ENCODE data around the gene ZNF652. TPM values are rescaled to one million over a fixed set of nuclear protein-coding genes. Genes with fewer than 3 reads are reported as not detected.
A peak's percentile ranks its signal among the peaks of the same experiment; 100 is the strongest.
"Not testable (repeated sequence)": the region's sequence is repeated elsewhere in the genome, so short reads cannot be mapped to it uniquely, and the experiment has no call there.

ZNF652 gene
- total RNA-seq, 2 experiments from 2014 or later = 43.6 to 47.7 TPM

DNA sequence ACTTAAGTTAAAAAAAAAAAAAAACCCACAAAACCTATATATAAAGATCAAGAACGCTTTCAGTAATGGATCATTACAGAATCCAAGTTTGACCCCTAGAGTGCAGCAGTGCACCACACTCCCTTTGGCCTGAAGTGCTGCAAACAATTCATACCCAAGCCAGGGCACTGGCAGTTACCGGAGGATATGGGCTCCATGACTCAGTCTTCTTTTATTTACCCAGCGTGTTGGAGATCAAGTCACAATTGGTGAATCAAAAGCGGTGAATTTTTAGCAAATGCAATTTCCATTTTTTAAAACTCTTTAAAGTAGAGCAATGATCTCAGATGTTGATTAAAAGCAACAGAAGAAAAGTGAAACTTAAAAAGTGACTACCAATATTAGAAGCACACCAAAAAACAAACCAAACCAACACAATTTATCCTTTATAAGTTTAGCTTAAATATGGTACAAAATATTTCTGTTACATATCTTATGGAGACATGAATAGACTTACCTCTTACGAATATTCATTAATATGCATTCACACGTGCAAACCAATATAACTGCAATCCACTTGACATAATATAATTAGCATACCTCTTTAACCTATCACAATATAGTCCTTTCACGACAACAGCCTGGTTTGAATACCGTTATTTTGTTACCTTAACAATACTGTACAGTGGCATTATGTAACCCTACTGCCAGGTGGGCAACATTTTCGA lies 46.3 kb downstream of the ZNF652 start:
- DNase-seq = peak; percentile 59
- peaks cover 27% of the 10 kb centered on the region for H3K4me1 Mint-ChIP-seq
- ATAC-seq (ENCODE audit: low read depth) = peak; percentile 99
- peak overlapping the region; percentile 47 for H3K4me3 Mint-ChIP-seq
- H3K9me3 Mint-ChIP-seq = no peaks in the 10 kb centered on the region
- H3K27me3 Mint-ChIP-seq = no peaks in the 10 kb centered on the region
- H3K36me3 Mint-ChIP-seq = peaks cover 11% of the 10 kb centered on the region
- H3K27ac Mint-ChIP-seq = peak overlapping the region; percentile 79
- POLR2A ChIA-PET = interaction anchor here (0.6 to 2.8 kb wide), 4 partner anchors 26 to 53 kb away, joined by 3 to 11 read pairs (median 6); partner anchors contain the start of gene ZNF652

DNA sequence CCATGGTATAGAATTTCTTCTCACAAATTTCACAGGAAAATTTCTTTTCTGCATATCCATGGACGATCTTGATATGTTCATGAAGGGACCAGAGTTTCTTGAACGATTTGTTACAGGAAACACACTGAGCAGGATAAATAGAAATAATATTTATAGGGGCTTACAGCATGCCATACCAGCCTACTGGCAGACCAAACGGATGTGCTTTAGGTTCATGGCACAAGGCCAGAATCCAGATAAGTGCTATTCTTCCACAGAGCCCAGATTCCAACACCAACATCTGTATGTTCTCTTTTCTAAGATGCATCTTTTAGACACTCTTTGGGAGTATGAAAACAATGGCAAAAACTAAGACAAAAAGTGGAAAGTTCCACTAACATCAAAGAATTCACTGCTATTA lies 49.3 kb downstream of the ZNF652 start:
- Mint-ChIP-seq H3K4me3 (no peak overlapping the region), H3K27ac (no peak overlapping the region), H3K4me1 (peaks cover 22% of the 10 kb centered on the region), H3K36me3 (peaks cover 8% of the 10 kb centered on the region), H3K9me3 (no peaks in the 10 kb centered on the region), H3K27me3 (no peaks in the 10 kb centered on the region)
- ATAC-seq (ENCODE audit: low read depth) = no peak
- DNase-seq = no peak
- POLR2A ChIA-PET = no interaction called here

GRCh38 chr17:49299996-49300395 lies 62.1 kb downstream of the ZNF652 start:
- Mint-ChIP-seq H3K4me1 (no peaks in the 10 kb centered on the region), H3K27me3 (no peaks in the 10 kb centered on the region), H3K27ac (no peak overlapping the region), H3K4me3 (no peak overlapping the region), H3K36me3 (peaks cover 18% of the 10 kb centered on the region), H3K9me3 (no peaks in the 10 kb centered on the region)
- DNase-seq = no peak
- no peak for ATAC-seq (ENCODE audit: low read depth)
- POLR2A ChIA-PET = interaction anchor here (0.6 kb wide), 1 partner anchor 962 kb away, joined by 6 read pairs; no protein-coding TSS in a partner anchor

GRCh38 chr17:49298371-49298976 lies 63.6 kb downstream of the ZNF652 start:
- H3K9me3 Mint-ChIP-seq = no peaks in the 10 kb centered on the region
- POLR2A ChIA-PET = no interaction called here
- H3K27me3 Mint-ChIP-seq = no peaks in the 10 kb centered on the region
- H3K4me1 Mint-ChIP-seq = no peaks in the 10 kb centered on the region
- no peak for ATAC-seq (ENCODE audit: low read depth)
- DNase-seq = no peak
- no peak overlapping the region for H3K27ac Mint-ChIP-seq
- H3K4me3 Mint-ChIP-seq = no peak overlapping the region
- peaks cover 13% of the 10 kb centered on the region for H3K36me3 Mint-ChIP-seq

- ATAC-seq (ENCODE audit: low read depth) (no peak), DNase-seq (no peak)
- Mint-ChIP-seq H3K4me1 (no peaks in the 10 kb centered on the region), H3K27ac (no peak overlapping the region), H3K4me3 (no peak overlapping the region), H3K36me3 (peaks cover 14% of the 10 kb centered on the region), H3K9me3 (no peaks in the 10 kb centered on the region), H3K27me3 (no peaks in the 10 kb centered on the region)
- POLR2A ChIA-PET = no interaction called here
These were observed 64.9 kb downstream of the ZNF652 start for GRCh38 chr17:49297141-49297540.

DNA sequence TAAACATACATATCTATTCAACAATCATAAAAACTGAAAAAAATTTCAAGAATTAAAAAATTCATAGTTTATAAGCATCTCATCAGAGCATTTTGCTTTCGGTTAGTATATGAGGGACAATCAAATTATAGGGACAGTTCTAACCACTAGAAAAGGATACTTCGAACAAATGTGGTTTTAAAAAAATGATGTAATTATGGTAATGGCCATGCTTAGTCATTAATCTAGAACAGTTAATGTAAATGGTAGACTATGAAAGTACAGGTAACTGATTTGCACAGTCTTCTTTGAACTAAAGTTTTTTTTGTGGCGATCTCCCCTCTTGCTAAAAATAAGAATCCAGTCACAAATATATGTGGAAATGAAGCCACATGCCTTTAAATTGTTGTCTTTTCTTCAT lies 67.9 kb downstream of the ZNF652 start:
- Mint-ChIP-seq H3K36me3 (peaks cover 14% of the 10 kb centered on the region), H3K27ac (no peak overlapping the region)

GRCh38 chr17:49292901-49293300 lies 69.1 kb downstream of the ZNF652 start:
- H3K4me3 Mint-ChIP-seq = no peak overlapping the region
- H3K4me1 Mint-ChIP-seq = no peaks in the 10 kb centered on the region
- H3K36me3 Mint-ChIP-seq = peaks cover 7% of the 10 kb centered on the region
- no peak for ATAC-seq (ENCODE audit: low read depth)
- H3K9me3 Mint-ChIP-seq = no peaks in the 10 kb centered on the region
- no peak for DNase-seq
- no peaks in the 10 kb centered on the region for H3K27me3 Mint-ChIP-seq
- no peak overlapping the region for H3K27ac Mint-ChIP-seq
- POLR2A ChIA-PET = interaction anchor here (0.7 kb wide), 1 partner anchor 68 kb away, joined by 3 read pairs; no protein-coding TSS in a partner anchor

More for the DNA sequence above, 67.9 kb downstream of the ZNF652 start:
- ATAC-seq (ENCODE audit: low read depth) = no peak
- POLR2A ChIA-PET = interaction anchor here (0.7 kb wide), 1 partner anchor 68 kb away, joined by 3 read pairs; no protein-coding TSS in a partner anchor
- Mint-ChIP-seq H3K27me3 (no peaks in the 10 kb centered on the region), H3K4me3 (no peak overlapping the region), H3K4me1 (no peaks in the 10 kb centered on the region), H3K9me3 (no peaks in the 10 kb centered on the region)
- DNase-seq = no peak

DNA sequence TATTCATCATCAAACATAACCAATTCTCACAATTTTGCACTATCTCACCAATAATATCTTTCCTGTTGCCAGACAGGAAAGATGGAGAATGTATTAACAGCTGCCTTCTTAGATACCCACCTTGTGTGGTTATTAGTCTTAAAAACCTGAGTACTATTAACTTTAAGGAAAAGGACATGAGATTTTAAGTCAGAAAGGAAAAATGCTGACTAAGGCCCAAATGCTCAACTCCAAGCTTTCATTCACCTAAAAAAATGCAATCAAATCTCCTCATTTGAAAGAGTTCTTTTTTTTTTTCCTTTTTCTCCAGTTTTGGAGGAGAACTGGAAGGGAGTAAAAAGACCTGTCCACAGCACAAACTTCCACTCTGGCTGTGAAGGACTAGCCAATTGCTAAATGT lies 70.1 kb downstream of the ZNF652 start:
- Mint-ChIP-seq H3K4me3 (no peak overlapping the region), H3K27ac (no peak overlapping the region), H3K36me3 (peaks cover 5% of the 10 kb centered on the region)

DNA sequence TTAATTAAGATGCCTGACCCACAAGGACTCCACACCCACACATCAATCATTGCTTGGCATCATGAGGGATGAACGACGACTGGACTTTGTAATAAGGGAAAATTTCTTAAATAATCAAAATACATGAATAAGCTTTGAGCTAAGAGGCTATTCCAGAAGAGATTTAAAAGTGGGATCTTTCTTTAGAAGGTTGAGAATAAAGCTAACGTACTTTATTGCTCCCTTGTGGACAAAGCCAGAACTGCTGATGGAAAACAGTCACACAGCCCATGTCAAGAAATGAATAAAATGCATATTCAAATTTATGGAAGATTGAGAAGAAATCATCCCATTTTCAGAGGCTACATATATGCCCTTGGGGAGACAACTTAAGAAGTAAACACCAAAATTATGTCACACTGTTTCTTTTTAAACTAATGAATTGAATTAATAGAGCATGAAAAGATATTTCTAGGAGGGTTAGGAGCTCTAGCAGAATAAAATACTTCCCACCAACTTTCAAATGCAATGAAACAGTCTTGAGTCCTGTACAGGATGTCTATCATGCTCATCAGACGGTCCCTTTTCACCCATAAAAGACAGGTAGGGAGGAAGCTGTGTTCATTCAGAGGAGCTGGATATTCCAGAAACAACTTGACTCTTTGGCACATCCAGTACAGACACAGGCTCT lies 71.2 kb downstream of the ZNF652 start:
- Mint-ChIP-seq H3K27ac (no peak overlapping the region), H3K27me3 (no peaks in the 10 kb centered on the region), H3K36me3 (peaks cover 5% of the 10 kb centered on the region), H3K9me3 (no peaks in the 10 kb centered on the region), H3K4me1 (no peaks in the 10 kb centered on the region), H3K4me3 (no peak overlapping the region)
- ATAC-seq (ENCODE audit: low read depth) = no peak
- POLR2A ChIA-PET = interaction anchor here (0.5 kb wide), 1 partner anchor 111 kb away, joined by 4 read pairs; no protein-coding TSS in a partner anchor
- no peak for DNase-seq

More for the DNA sequence above, 70.1 kb downstream of the ZNF652 start:
- H3K9me3 Mint-ChIP-seq = no peaks in the 10 kb centered on the region
- no peaks in the 10 kb centered on the region for H3K27me3 Mint-ChIP-seq
- no peaks in the 10 kb centered on the region for H3K4me1 Mint-ChIP-seq
- DNase-seq (no peak), ATAC-seq (ENCODE audit: low read depth) (no peak)
- POLR2A ChIA-PET = no interaction called here

GRCh38 chr17:49288388-49288787 lies 73.7 kb downstream of the ZNF652 start:
- no peak for DNase-seq
- H3K27me3 Mint-ChIP-seq = peaks cover 2% of the 10 kb centered on the region
- H3K4me3 Mint-ChIP-seq = no peak overlapping the region
- peaks cover 5% of the 10 kb centered on the region for H3K36me3 Mint-ChIP-seq
- POLR2A ChIA-PET = no interaction called here
- no peaks in the 10 kb centered on the region for H3K9me3 Mint-ChIP-seq
- no peak for ATAC-seq (ENCODE audit: low read depth)
- H3K27ac Mint-ChIP-seq = no peak overlapping the region
- H3K4me1 Mint-ChIP-seq = no peaks in the 10 kb centered on the region

- Mint-ChIP-seq H3K9me3 (no peaks in the 10 kb centered on the region), H3K27me3 (peaks cover 2% of the 10 kb centered on the region), H3K4me3 (no peak overlapping the region), H3K27ac (no peak overlapping the region), H3K36me3 (peaks cover 4% of the 10 kb centered on the region), H3K4me1 (no peaks in the 10 kb centered on the region)
- no peak for ATAC-seq (ENCODE audit: low read depth)
- POLR2A ChIA-PET = no interaction called here
- no peak for DNase-seq
These were observed 74.6 kb downstream of the ZNF652 start for GRCh38 chr17:49287481-49287880.

DNA sequence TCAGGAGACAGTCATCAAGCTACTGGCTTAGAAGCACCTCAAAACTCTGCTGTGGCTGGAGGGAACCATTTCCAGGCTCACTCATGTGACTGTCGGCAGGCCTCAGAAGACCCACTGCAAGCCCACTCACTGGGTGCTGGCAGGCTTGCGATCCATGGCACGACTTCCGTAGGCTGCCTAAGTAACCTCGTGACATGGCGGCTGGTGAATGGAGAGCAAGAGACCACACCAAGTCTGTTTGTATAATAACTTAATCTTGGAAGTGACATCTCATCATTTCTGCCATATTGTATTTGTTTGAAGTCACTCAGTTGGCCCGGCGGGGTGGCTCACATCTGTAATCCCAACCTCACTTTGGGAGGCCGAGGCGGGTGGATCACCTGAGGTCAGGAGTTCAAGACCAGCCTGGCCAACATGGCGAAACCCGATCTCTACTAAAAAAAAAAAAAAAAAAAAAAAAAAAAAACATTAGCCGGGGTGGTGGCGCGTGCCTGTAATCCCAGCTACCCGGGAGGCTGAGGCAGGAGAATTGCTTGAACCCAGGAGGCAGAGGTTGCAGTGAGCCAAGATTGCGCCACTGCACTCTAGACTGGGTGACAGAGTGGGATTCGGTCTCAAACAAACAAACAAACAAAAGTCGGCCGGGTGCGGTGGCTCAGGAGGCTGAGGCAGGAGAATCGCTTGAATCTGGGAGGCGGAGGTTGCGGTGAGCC lies 75.6 kb downstream of the ZNF652 start:
- ATAC-seq (ENCODE audit: low read depth); DNase-seq: not testable (repeated sequence)
- H3K27ac Mint-ChIP-seq = peak overlapping the region; percentile 12

GRCh38 chr17:49285716-49286115 lies 76.3 kb downstream of the ZNF652 start:
- Mint-ChIP-seq H3K27ac (no peak overlapping the region), H3K4me3 (no peak overlapping the region), H3K9me3 (no peaks in the 10 kb centered on the region), H3K36me3 (no peaks in the 10 kb centered on the region), H3K4me1 (no peaks in the 10 kb centered on the region), H3K27me3 (peaks cover 2% of the 10 kb centered on the region)
- no peak for ATAC-seq (ENCODE audit: low read depth)
- POLR2A ChIA-PET = interaction anchor here (0.6 kb wide), 1 partner anchor 205 kb away, joined by 4 read pairs; no protein-coding TSS in a partner anchor
- DNase-seq = no peak

More for the DNA sequence above, 75.6 kb downstream of the ZNF652 start:
- H3K9me3 Mint-ChIP-seq, POLR2A ChIA-PET, H3K4me1 Mint-ChIP-seq, H3K4me3 Mint-ChIP-seq, H3K27me3 Mint-ChIP-seq, H3K36me3 Mint-ChIP-seq: not testable (repeated sequence)
